GM19043 (cell line): ENCODE data around the gene ATRX.
"Not testable (repeated sequence)": the region's sequence is repeated elsewhere in the genome, so short reads cannot be mapped to it uniquely, and the experiment has no call there.

Experiments
- ATAC-seq: cut with Tn5 transposase; IDR thresholded peaks from one replicate; pipeline ENCODE4 v1.9.1; 2021; ENCODE audit warnings: low read depth; ENCODE audit not compliant: unreplicated experiment

ATRX gene

DNA sequence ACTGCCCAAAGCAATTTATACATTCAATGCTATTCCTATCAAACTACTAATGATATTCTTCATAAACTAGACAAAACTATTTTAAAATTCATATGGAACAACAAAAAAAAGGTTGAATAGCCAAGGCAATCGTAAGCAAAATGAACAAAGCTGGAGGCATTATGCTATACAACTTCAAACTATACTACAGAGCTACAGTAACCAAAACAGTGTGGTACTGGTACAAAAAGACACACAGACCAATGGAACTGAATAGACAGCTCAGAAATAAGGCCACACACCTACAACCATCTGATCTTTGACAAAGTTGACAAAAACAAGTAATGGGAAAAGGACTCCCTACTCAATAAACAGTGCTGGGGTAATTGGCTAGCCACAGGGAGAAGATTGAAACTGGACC lies 271.8 kb downstream of the ATRX start:
- no peak for ATAC-seq

DNA sequence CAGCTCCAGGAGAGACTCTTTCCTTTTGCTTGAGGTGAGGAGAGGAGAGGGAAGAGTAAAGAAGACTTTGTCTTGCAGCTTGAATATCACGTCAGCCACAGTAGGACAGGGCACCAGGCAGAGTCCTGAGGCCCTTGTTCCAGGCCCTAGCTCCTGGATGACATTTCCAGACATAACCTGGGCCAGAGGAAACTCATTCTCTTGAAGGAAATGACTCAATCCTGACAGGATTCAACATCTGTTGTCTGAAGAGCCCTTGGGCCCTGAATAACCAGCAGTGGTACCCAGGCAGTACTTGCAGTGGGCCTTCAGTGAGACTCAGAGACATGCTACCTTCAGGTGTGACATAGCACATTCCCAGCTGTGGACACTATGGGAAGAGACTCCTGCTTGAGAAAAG lies 276.0 kb downstream of the ATRX start:
- ATAC-seq = no peak

DNA sequence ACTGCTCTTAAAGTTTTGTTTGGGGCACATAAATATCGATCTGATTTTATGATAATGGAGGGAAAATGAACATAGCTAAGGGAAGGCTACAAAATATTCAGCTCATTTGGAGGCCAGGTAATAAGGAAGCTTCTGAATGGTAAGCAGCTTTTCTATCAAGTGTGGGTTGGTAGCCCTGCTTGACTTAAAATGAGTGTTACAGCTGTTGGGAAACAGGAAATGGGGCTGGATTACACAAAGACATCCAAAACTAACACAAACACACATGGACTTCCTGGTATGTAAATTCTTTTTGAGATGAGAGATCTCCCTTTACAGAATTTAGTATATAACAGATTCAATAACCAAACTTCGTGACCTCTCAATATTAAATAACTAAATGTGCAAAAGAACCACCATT lies 280.8 kb downstream of the ATRX start:
- ATAC-seq = no peak

DNA sequence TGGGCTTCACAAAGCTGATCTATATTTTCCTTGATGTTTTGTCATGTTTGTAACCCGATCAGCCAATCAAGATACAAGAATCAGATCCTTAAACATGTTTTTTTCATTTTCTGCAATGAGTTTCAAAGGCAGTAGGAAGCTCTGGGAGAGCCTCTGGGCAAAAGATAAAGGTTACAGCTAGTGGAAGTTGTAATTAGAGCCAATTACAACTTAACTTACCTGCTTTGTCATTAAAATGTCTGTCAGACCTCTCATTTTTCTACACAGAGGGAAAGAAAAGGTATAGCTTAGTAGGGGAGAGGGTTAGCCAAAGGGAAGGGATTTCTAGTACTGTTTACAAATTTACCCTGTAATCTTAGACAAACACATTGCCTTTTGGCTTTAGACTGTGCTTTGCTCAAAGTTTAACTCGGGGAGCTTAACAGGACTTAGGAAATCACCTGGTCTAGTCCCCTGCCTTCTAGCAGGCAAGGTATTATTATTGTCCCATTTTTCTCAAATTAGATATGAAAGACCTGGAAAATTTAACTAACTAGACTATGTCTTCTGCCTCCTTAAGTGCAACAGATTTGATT lies 283.0 kb downstream of the ATRX start:
- ATAC-seq = no peak

DNA sequence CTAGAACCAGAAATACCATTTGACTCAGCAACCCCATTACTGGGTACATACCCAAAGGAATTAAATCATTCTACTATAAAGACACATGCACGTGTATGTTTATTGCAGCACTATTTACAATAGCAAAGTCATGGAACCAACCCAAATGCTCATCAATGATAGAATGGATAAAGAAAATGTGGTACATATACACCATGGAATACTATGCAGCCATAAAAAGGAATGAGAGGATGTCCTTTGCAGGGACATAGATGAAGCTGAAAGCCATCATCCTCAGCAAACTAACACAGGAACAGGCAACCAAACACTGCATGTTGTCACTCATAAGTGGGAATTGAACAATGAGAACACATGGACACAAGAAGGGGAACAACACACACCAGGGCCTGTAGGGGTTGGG lies 285.9 kb downstream of the ATRX start:
- not testable (repeated sequence) for ATAC-seq

DNA sequence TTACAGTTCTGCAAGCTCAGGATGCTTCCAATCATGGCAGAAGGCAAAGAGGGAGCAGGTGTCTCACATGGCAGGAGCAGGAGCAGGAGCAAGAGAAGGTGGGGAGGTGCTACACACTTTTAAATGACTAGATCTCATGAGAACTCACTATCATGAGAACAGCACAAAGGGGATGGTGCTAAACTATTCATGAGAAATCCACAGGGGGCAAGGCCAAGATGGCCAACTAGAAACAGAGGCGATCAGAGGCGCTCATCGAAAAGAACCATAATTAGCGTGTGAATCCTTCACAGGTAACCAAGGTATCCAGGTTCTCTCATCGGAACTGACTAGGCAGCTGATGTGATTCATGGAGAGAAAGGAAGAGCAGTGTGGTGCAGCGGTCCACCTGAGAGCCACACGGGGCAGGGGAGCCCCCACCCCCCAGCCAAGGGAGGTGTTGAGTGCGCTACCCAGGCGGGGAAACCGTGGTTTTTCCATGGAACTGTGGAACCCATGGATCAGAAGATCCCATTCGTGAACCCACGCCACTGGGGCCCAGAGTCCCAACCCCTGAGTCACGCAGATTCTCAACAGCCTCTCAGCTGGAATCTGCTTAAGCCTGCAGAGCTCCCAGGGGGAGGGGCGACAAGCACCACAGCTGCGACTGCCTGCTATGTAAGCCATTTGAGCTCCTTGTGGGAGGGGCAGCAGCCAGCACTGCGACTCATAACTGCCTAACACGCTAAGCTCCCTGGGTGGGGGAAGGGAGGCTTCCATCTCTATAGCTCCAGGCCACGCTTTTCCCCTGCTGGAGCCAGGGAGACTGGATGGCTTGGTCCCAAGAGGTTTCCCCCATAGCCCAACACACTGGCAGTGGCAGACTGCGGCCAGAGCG lies 292.1 kb downstream of the ATRX start:
- ATAC-seq = no peak

DNA sequence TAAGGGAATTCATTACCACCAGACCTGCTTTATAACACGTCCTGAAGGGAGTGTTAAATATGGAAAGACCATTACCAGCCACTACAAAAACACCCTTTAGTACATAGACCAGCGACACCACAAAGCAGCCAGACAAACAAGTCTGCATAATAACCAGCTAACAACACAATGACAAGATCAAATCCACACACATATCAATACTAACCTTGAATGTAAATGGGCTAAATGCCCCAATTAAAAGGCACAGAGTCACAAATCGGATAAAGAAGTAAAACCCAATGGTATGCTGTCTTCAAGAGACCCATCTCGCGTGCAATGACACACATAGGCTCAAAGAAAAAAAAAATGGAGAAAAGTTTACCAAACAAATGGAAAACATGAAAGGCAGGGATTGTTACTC lies 302.0 kb downstream of the ATRX start:
- ATAC-seq = no peak

DNA sequence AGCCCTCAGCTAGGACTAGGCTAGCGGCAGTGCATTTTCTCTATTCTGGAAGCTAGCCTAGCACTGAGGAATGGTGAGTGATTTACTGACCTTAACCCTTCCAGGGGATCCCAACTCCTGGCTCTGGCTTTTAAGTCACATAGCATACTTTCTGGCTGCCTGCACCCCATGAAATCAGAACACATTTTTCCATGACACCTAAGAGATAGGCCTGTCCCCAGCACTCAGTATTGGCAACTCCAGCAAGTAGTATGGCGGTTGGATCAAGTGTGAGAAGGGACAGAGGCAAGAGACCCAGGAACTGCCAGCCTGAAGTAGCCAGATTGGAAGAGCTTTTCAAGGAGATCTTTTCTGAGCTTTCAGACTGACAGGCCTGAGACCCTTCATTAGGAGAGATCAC lies 330.6 kb downstream of the ATRX start:
- no peak for ATAC-seq
